Measurements from ENCODE around the gene TFPI. TPM values are rescaled to one million over a fixed set of nuclear protein-coding genes. Genes with fewer than 3 reads are reported as not detected.

TFPI gene
- total RNA-seq, 1 donor from 2014 or later, result 735 TPM

DNA sequence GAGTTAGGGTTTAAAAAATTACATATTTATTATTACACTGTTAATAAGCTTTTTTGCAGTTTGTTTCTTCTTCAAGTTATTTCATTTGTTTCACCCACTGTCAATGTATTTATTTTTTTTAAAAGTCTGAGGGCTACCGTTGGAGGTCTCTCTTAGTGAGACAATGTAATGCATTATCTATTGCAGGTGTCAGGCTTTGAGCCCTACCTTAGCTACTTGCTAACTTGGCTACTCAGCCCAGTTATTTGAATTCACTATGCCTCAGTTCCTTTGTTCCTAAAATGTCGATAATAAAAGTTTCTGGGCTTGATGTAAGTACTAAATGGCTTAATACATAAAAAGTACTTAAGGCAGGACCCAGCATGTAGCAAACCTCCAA is 458 bp upstream of the TFPI start:
- Mint-ChIP-seq H3K4me1 (ENCODE audit: unreplicated experiment) (peaks cover 29% of the 10 kb centered on the region), H3K27me3 (ENCODE audit: unreplicated experiment) (peaks cover 16% of the 10 kb centered on the region), H3K27ac (ENCODE audit: unreplicated experiment) (peak overlapping the region; percentile 99), H3K9me3 (ENCODE audit: unreplicated experiment) (no peaks in the 10 kb centered on the region), H3K36me3 (ENCODE audit: low read depth, unreplicated experiment) (peaks cover 32% of the 10 kb centered on the region), H3K4me3 (ENCODE audit: unreplicated experiment) (peak overlapping the region; percentile 100)
- TF ChIP-seq, protein P1, sequence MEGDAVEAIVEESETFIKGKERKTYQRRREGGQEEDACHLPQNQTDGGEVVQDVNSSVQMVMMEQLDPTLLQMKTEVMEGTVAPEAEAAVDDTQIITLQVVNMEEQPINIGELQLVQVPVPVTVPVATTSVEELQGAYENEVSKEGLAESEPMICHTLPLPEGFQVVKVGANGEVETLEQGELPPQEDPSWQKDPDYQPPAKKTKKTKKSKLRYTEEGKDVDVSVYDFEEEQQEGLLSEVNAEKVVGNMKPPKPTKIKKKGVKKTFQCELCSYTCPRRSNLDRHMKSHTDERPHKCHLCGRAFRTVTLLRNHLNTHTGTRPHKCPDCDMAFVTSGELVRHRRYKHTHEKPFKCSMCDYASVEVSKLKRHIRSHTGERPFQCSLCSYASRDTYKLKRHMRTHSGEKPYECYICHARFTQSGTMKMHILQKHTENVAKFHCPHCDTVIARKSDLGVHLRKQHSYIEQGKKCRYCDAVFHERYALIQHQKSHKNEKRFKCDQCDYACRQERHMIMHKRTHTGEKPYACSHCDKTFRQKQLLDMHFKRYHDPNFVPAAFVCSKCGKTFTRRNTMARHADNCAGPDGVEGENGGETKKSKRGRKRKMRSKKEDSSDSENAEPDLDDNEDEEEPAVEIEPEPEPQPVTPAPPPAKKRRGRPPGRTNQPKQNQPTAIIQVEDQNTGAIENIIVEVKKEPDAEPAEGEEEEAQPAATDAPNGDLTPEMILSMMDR (IDR thresholded peaks at IDR 0.05; ENCODE audit: unreplicated experiment), result no peak
- DNase-seq (ENCODE audit: low spot score), result no peak

DNA sequence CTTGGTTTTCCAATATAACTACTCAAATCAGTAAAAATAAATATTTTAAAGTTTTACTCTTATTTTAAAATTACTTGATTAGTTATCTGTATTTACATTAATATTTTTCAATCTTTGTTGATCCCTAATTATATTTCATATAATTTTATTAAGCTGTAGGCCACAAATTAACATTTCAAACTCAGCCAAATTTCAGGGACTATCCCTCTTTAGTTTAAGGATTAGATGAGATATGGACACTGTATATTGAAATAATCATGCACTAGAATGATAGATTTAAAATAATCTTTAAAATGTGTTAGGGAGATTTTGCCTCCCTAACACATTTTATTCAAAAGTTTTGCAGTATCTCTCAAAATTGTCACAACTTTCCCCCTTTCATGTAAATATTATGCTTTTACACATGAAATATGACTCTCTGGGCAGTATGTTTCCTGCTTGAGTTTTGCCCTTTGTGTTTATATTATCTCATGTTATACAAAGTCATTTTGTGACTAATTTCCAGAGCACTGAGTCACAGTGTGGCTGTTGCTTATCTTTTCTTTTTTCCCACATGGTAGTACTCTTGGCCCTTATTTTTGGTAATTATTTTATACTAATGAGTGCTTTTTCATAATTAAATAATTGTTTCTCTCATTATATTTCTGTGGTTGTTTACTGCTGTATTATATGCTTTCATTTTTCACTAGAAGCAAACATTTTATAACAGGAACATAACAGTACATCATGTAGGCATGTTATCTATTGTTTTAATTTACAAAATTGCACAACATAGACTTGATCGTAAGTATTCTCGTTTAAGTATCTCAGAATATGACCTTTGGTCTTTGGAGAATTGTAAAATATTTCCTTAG is 1.2 kb downstream of the TFPI start:
- peaks cover 39% of the 10 kb centered on the region for H3K4me1 Mint-ChIP-seq (ENCODE audit: unreplicated experiment)
- TF ChIP-seq, protein P1 (IDR thresholded peaks at IDR 0.05; ENCODE audit: unreplicated experiment), result no peak
- no peak for DNase-seq (ENCODE audit: low spot score)
- peak overlapping the region; percentile 99 for H3K27ac Mint-ChIP-seq (ENCODE audit: unreplicated experiment)
- peaks cover 46% of the 10 kb centered on the region for H3K36me3 Mint-ChIP-seq (ENCODE audit: low read depth, unreplicated experiment)
- H3K4me3 Mint-ChIP-seq (ENCODE audit: unreplicated experiment), result peak overlapping the region; percentile 100
- H3K9me3 Mint-ChIP-seq (ENCODE audit: unreplicated experiment), result no peaks in the 10 kb centered on the region
- peaks cover 13% of the 10 kb centered on the region for H3K27me3 Mint-ChIP-seq (ENCODE audit: unreplicated experiment)

DNA sequence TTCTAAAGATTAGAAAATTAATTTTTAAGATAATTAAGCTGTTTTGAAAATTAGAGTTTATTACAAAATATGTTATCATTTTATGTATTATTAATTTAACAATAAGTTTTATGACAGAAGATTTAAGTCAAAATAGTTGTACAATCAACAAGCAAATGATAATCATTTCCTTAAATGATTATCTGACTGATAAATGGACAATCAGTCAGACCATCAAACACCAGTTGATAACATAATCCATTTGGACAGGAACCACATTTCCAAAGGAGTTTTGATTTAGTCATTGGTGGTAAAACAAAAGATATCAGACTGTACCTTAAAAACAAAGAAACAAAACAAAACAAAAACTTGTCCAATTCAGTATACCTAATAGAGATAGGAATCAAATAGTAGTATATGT is 1.9 kb downstream of the TFPI start:
- Mint-ChIP-seq H3K27me3 (ENCODE audit: unreplicated experiment) (peaks cover 11% of the 10 kb centered on the region), H3K27ac (ENCODE audit: unreplicated experiment) (peak overlapping the region; percentile 83), H3K4me1 (ENCODE audit: unreplicated experiment) (peaks cover 41% of the 10 kb centered on the region), H3K36me3 (ENCODE audit: low read depth, unreplicated experiment) (peaks cover 51% of the 10 kb centered on the region), H3K9me3 (ENCODE audit: unreplicated experiment) (no peaks in the 10 kb centered on the region), H3K4me3 (ENCODE audit: unreplicated experiment) (peak overlapping the region; percentile 100)
- DNase-seq (ENCODE audit: low spot score), result no peak
- TF ChIP-seq, protein P1 (IDR thresholded peaks at IDR 0.05; ENCODE audit: unreplicated experiment), result no peak

DNA sequence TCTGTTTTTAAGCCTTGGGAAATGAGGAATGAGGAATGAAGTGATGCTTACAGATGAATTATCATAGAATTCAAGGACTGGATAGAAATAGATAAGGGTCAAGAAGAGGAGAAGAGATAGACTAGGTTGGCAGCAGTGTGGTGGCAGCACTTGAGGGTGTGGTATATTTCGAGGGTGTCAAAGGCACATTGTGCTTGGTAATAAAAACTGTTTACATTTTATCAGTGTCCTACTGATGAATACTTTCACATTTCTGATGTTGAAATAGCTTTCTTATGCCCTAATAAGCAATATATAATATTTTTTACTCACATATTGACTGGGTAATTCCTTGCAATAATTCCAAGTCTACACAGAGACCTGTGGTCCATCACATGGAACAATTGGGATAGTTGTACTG is 3.4 kb downstream of the TFPI start:
- H3K27me3 Mint-ChIP-seq (ENCODE audit: unreplicated experiment), result peaks cover 8% of the 10 kb centered on the region
- peaks cover 63% of the 10 kb centered on the region for H3K36me3 Mint-ChIP-seq (ENCODE audit: low read depth, unreplicated experiment)
- no peaks in the 10 kb centered on the region for H3K9me3 Mint-ChIP-seq (ENCODE audit: unreplicated experiment)
- peak overlapping the region; percentile 79 for H3K27ac Mint-ChIP-seq (ENCODE audit: unreplicated experiment)
- H3K4me3 Mint-ChIP-seq (ENCODE audit: unreplicated experiment), result peak overlapping the region; percentile 98
- DNase-seq (ENCODE audit: low spot score), result no peak
- peaks cover 54% of the 10 kb centered on the region for H3K4me1 Mint-ChIP-seq (ENCODE audit: unreplicated experiment)
- TF ChIP-seq, protein P1 (IDR thresholded peaks at IDR 0.05; ENCODE audit: unreplicated experiment), result no peak

DNA sequence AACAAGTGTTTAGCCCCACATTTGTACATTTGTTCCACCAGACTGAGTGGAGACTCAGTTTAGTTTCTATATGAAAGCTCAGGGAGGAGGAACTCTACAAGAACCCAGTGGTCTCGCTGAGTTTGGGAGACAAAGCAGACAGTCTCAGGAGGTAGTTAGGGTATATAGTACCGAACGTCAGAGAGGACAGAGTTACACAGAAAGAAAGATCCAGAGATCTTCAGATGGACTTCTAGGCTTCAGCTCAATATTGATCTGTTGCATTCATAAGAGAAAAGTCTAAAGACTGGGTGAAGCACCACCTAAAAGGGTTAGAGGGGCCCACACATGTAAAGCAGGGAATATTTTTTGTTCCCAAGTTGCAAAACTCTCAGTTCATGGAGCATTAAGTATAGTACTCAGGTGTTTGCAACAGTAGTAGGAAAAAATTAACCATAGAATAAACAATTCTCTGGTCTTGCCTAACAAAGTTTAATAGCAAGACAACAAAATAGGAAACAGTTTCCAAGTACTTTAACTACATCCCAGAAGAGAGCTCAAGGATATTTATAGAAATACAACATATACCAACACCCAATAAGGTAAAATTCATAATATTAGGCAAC is 4.2 kb downstream of the TFPI start:
- Mint-ChIP-seq H3K27me3 (ENCODE audit: unreplicated experiment) (peaks cover 6% of the 10 kb centered on the region), H3K36me3 (ENCODE audit: low read depth, unreplicated experiment) (peaks cover 58% of the 10 kb centered on the region), H3K4me1 (ENCODE audit: unreplicated experiment) (peaks cover 49% of the 10 kb centered on the region), H3K4me3 (ENCODE audit: unreplicated experiment) (peak overlapping the region; percentile 98), H3K27ac (ENCODE audit: unreplicated experiment) (peak overlapping the region; percentile 82), H3K9me3 (ENCODE audit: unreplicated experiment) (no peaks in the 10 kb centered on the region)
- TF ChIP-seq, protein P1 (IDR thresholded peaks at IDR 0.05; ENCODE audit: unreplicated experiment), result no peak
- no peak for DNase-seq (ENCODE audit: low spot score)
